NT2/D1 (cell line): Measurements from ENCODE around the gene COL9A3.

Experiments
- DNase-seq: peaks from one replicate; pipeline ENCODE4 v3.0.0-alpha.2; 2011; ENCODE audit warnings: low read depth, low spot score
- H3K27me3 ChIP-seq: 2 replicates; pipeline ENCODE4 v1.6.0; 2011; ENCODE audit warnings: mild to moderate bottlenecking; ENCODE audit not compliant: insufficient read length, insufficient read depth
- H3K36me3 ChIP-seq: 2 replicates; pipeline ENCODE4 v1.6.1; 2011; ENCODE audit warnings: mild to moderate bottlenecking, low read length, mixed read lengths; ENCODE audit not compliant: insufficient read depth, insufficient read length
- H3K4me1 ChIP-seq: 2 replicates; pipeline ENCODE4 v1.5.1; 2011; ENCODE audit not compliant: insufficient read depth, insufficient read length
- H3K4me3 ChIP-seq: 2 replicates; pipeline ENCODE4 v1.5.1; 2011; ENCODE audit warnings: low read depth; ENCODE audit not compliant: insufficient read length
- H3K9ac ChIP-seq: 2 replicates; pipeline ENCODE4 v1.6.0; 2011; ENCODE audit warnings: low read depth; ENCODE audit not compliant: insufficient read length
- H3K9me3 ChIP-seq: 2 replicates; pipeline ENCODE4 v1.5.1; 2011; ENCODE audit warnings: mild to moderate bottlenecking, low read length; ENCODE audit not compliant: insufficient read depth
- SUZ12 ChIP-seq: IDR thresholded peaks from 2 replicates; pipeline ENCODE4 v1.6.1; 2011; ENCODE audit not compliant: insufficient read length, insufficient read depth; ENCODE audit errors: extremely low read depth
- YY1 ChIP-seq: IDR thresholded peaks from 2 replicates; pipeline ENCODE4 v1.6.1; 2011; ENCODE audit not compliant: insufficient read length, insufficient read depth
- ZNF274 ChIP-seq: IDR thresholded peaks from 2 replicates; pipeline ENCODE4 v1.6.1; 2011; ENCODE audit warnings: mild to moderate bottlenecking, low read depth, low read length

The COL9A3 gene

DNA sequence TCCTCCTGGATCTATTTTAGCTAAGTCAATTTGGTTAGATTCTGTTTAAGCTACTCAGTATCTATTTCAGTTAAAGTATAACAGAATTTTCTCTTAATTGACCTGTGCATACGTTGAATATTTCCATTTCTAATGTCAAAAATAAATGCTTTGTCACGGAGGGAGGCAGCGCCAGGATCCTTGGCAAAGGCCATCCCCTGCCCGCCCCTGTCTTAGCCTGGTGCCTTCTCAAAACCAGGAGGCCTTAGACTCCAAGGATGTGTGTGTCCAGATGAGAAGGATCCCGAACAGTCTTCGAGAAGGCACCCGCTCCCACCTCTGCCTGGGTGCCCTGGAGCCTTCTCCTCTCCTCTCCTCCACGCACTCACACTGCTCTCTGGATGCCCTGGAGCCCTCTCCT is 22.4 kb downstream of the COL9A3 start:
- no peak for DNase-seq
- H3K36me3 ChIP-seq: peaks cover 72% of the 10 kb centered on the region
- peaks cover 2% of the 10 kb centered on the region; the same call in 1 of the 2 replicates for H3K9me3 ChIP-seq
- peaks cover 2% of the 10 kb centered on the region for H3K4me1 ChIP-seq
- H3K4me3 ChIP-seq: no peak overlapping the region
- TF ChIP-seq ZNF274: no peak
- TF ChIP-seq SUZ12: no peak
- no peak for TF ChIP-seq YY1
- no peaks in the 10 kb centered on the region for H3K27me3 ChIP-seq
- no peak overlapping the region for H3K9ac ChIP-seq

DNA sequence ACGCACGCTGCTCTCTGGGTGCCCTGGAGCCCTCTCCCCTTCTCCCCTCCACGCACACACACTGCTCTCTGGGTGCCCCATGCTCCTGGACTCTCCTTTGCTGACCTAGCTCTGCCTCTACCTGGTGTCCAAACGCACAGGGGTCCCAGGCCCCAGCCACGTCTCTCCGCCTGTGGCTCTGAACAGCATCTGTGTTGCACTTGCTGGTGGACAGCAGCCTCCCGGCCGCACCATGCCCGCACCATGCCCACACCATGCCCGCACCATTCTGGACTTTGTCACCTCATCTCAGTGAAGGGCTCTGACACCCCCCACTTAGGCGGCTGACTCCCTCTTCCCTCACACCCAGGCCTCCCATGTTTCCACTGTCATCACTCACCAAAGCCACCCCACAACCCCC is 23.0 kb downstream of the COL9A3 start:
- Histone ChIP-seq H3K9ac (no peak overlapping the region), H3K27me3 (no peaks in the 10 kb centered on the region), H3K9me3 (peaks cover 3% of the 10 kb centered on the region; the same call in 1 of the 2 replicates), H3K36me3 (peaks cover 68% of the 10 kb centered on the region), H3K4me1 (peaks cover 2% of the 10 kb centered on the region), H3K4me3 (no peak overlapping the region)
- no peak for TF ChIP-seq ZNF274
- TF ChIP-seq SUZ12: no peak
- TF ChIP-seq YY1: no peak
- no peak for DNase-seq

DNA sequence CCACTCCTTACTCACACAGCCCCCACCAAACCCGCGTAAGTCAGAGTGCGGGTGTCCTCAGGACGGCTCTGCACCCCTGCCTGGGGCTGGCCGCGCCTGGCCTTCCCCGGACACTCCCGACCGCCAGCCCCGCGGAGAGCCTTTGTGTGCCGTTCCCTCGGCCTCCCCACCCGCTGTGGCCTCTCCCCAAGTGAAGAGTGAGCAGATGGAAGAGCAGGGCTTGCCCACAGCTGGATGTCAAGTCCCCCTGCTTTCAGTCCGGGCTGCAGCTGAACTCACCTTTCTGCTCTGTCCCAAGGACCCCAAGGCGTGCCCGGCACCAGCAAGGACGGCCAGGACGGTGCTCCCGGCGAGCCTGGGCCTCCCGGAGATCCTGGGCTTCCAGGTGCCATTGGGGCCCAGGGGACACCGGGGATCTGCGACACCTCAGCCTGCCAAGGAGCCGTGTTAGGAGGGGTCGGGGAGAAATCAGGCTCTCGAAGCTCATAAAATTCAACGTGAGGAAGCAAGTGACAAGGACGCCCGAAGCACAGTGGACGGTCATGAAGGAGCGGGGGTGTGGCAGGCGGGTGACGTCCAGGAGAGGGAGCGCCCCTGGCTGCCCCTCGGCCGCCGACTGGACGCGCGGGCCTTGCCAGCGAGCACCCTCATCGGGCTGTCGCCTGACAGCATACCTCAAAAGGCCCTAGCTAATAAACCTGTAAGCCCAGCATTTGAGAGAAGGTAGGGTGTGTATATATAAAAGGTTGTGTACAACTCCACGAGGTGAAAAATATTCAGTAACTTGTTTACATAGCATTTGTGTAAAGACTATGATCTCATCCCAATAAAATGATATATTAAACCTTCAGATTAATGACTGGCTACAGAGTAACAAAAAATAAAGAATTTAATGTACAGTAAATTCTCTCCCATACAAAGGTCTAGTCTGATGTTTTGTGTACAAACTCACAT is 23.7 kb downstream of the COL9A3 start:
- no peak for TF ChIP-seq SUZ12
- no peak for TF ChIP-seq ZNF274
- no peak for TF ChIP-seq YY1
- DNase-seq: no peak

DNA sequence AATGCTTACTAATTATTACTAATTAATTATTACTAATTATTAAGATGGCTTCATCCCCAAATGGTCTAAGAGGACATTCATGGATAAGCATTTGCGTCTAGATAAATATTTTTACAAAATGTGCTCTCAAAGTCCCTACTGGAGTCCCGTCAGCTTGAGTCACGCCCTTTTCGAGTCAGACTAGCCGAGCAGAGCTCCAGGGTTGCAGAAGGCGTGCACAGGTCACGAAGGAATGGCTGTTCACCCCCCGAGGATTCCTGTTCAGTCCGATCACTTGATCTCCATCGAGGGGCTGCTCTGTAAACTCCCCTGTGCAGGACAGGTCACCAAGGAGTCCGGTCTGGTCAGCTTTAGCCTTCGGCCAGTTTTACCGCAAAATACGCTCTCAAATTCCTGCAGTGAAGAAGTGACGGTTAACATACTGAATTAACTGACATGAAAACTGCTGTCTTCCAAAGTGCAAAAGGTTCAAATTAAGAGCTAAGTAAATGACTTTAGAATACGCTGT is 24.9 kb downstream of the COL9A3 start:
- no peak for TF ChIP-seq ZNF274
- no peak for TF ChIP-seq SUZ12
- TF ChIP-seq YY1: no peak
- Histone ChIP-seq H3K4me1 (no peaks in the 10 kb centered on the region), H3K4me3 (no peak overlapping the region), H3K36me3 (peaks cover 62% of the 10 kb centered on the region), H3K27me3 (no peaks in the 10 kb centered on the region), H3K9me3 (peaks cover 3% of the 10 kb centered on the region; the same call in 1 of the 2 replicates), H3K9ac (no peak overlapping the region)
- no peak for DNase-seq

More for the DNA sequence above, 23.7 kb downstream of the COL9A3 start:
- no peaks in the 10 kb centered on the region for H3K27me3 ChIP-seq
- H3K4me1 ChIP-seq: peaks cover 2% of the 10 kb centered on the region
- H3K4me3 ChIP-seq: no peak overlapping the region
- no peak overlapping the region for H3K9ac ChIP-seq
- peaks cover 3% of the 10 kb centered on the region; the same call in 1 of the 2 replicates for H3K9me3 ChIP-seq
- H3K36me3 ChIP-seq: peaks cover 63% of the 10 kb centered on the region

DNA sequence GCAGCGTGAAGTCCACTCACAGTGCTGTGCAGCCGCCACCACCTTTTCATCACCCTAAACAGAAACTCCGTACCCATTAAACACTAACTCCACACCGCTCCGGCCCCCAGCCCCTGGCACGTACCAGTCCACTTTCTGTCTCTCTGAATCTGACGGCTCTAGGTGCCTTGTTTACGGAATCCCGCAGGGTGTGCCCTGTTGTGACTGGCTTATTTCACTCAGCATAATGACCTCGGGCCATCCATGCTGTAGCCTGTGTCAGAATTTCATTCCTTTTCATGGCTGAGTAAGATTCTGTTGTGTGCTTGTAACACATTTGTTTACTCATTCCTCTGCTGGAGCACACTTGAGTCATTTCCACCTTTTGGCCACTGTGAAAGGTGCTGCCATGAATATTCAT is 26.8 kb downstream of the COL9A3 start:
- H3K4me1 ChIP-seq: peaks cover 4% of the 10 kb centered on the region
- peaks cover 3% of the 10 kb centered on the region; the same call in 1 of the 2 replicates for H3K9me3 ChIP-seq
- no peak for DNase-seq
- TF ChIP-seq ZNF274 (no peak), SUZ12 (no peak), YY1 (no peak)
- no peak overlapping the region for H3K4me3 ChIP-seq
- H3K27me3 ChIP-seq: no peaks in the 10 kb centered on the region
- no peak overlapping the region for H3K9ac ChIP-seq
- H3K36me3 ChIP-seq: peaks cover 49% of the 10 kb centered on the region

DNA sequence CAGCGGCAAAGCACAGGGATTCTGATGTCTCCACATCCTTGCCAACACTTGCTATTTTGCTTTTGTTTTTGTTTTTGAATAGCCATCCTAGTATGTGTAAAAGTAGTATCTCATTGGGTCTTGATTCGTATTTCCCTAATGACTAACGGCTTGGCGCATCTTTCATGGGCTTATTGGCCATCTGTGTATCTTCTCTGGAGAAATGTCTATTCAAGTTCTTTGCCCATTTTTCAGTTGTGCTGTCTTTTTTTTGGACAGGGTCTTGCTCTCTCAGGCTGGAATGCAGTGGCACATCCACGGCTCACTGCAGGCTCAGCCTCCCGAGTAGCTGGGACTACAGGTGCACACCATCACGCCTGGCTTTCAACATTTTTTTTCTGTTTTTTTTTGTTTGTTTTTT is 27.3 kb downstream of the COL9A3 start:
- H3K36me3 ChIP-seq: peaks cover 49% of the 10 kb centered on the region
- peaks cover 3% of the 10 kb centered on the region; the same call in 1 of the 2 replicates for H3K9me3 ChIP-seq
- H3K9ac ChIP-seq: no peak overlapping the region
- no peak for DNase-seq
- no peak overlapping the region for H3K4me3 ChIP-seq
- no peaks in the 10 kb centered on the region for H3K27me3 ChIP-seq
- no peak for TF ChIP-seq ZNF274
- TF ChIP-seq YY1: no peak
- no peak for TF ChIP-seq SUZ12
- H3K4me1 ChIP-seq: peaks cover 4% of the 10 kb centered on the region
